B cell (primary cell): ENCODE measurements around the gene ARF6. TPM values are rescaled to one million over a fixed set of nuclear protein-coding genes. Genes with fewer than 3 reads are reported as not detected.

ENCODE experiments used
- ATAC-seq: fragments of 200-7000 bp; cut with Tn5 transposase; one replicate; pipeline ENCODE4 v1.10.0; 2021; ENCODE audit warnings: low read depth, mild to moderate bottlenecking, moderate number of reproducible peaks, moderate library complexity
- CTCF ChIA-PET: fragments of 350-600 bp; sonication (Branson Sonifier 250); formaldehyde crosslinking; loops from one replicate; lab custom pipeline; 2021; ENCODE audit warnings: antibody characterized with exemption, inconsistent platforms; lab: Charles Lee
- POLR2A ChIA-PET: fragments of 350-600 bp; sonication (Branson Sonifier 250); formaldehyde crosslinking; loops from one replicate; lab custom pipeline; 2021; ENCODE audit warnings: antibody characterized with exemption; lab: Charles Lee
- DNase-seq: peaks from one replicate; pipeline ENCODE4 v3.0.0; 2013
- H2AFZ ChIP-seq: 2 replicates; pipeline ENCODE4 v1.6.1; 2012; ENCODE audit warnings: mild to moderate bottlenecking, low read depth, low read length; ENCODE audit not compliant: insufficient read depth, poor library complexity, severe bottlenecking
- H3K27ac ChIP-seq, 2 donors: 1 replicate in 1 of 2; 2 replicates in 1 of 2; pipeline ENCODE4 v1.5.1; 2012 to 2013; ENCODE audit warnings: low read length in 2 of 2, mild to moderate bottlenecking in 2 of 2, moderate library complexity in 1 of 2
- H3K27me3 ChIP-seq, 4 experiments: fragments of 200-600 bp in 1 of 4; sonication (generic) in 1 of 4; replicated peaks in 1 of 4; 1 replicate in 2 of 4; 2 replicates in 2 of 4; pipeline versions ENCODE4 v1.6.1 to v1.7.0; 2013 to 2016; ENCODE audit warnings: low read length in 3 of 4, mild to moderate bottlenecking in 2 of 4, mixed read lengths in 1 of 4, moderate library complexity in 1 of 4; ENCODE audit not compliant: insufficient read depth in 4 of 4, control insufficient read depth in 3 of 4; ENCODE audit errors: control extremely low read depth in 1 of 4
- H3K36me3 ChIP-seq, 2 experiments: replicated peaks in 1 of 2; 1 replicate in 1 of 2; 2 replicates in 1 of 2; pipeline versions ENCODE4 v1.6.1 to v1.7.1; 2013; ENCODE audit warnings: low read length in 1 of 2; ENCODE audit not compliant: insufficient read depth in 2 of 2, control insufficient read depth in 1 of 2; ENCODE audit errors: control extremely low read depth in 1 of 2, extremely low read depth in 1 of 2
- H3K4me1 ChIP-seq, 2 donors: fragments of 200-600 bp in 1 of 2; sonication (generic) in 1 of 2; 1 replicate in 1 of 2; 2 replicates in 1 of 2; pipeline versions ENCODE4 v1.5.1 to v1.6.1; 2013 to 2017; ENCODE audit warnings: low read length in 2 of 2; ENCODE audit not compliant: control insufficient read depth in 2 of 2, insufficient read depth in 2 of 2
- H3K4me2 ChIP-seq: replicated peaks from 2 replicates; pipeline ENCODE3; 2012; ENCODE audit warnings: mild to moderate bottlenecking, low read depth, low read length; ENCODE audit not compliant: poor library complexity, severe bottlenecking
- H3K4me3 ChIP-seq, 5 experiments: fragments of 200-600 bp in 1 of 5; sonication (generic) in 1 of 5; 1 replicate in 3 of 5; 2 replicates in 2 of 5; pipeline versions ENCODE4 v1.5.1 to v1.7.0; 2011 to 2016; ENCODE audit warnings: low read length in 4 of 5, mild to moderate bottlenecking in 4 of 5, low read depth in 2 of 5, control low read depth in 1 of 5, moderate library complexity in 1 of 5; ENCODE audit not compliant: insufficient read depth in 1 of 5; ENCODE audit errors: control extremely low read depth in 1 of 5, extremely low read depth in 1 of 5
- H3K79me2 ChIP-seq: fragments of 200-600 bp; sonication (generic); one replicate; pipeline ENCODE4 v1.6.0; 2016; ENCODE audit warnings: low read length; ENCODE audit not compliant: control insufficient read depth, insufficient read depth
- H3K9ac ChIP-seq: fragments of 200-600 bp; sonication (generic); 2 replicates; pipeline ENCODE4 v1.6.1; 2017; ENCODE audit warnings: mild to moderate bottlenecking, low read length, moderate library complexity
- H3K9me3 ChIP-seq, 3 donors: one replicate each; pipeline versions ENCODE4 v1.6.1 to v1.7.1; 2013; ENCODE audit warnings: low read length in 2 of 3; ENCODE audit not compliant: control insufficient read depth in 2 of 3, insufficient read depth in 1 of 3; ENCODE audit errors: control extremely low read depth in 1 of 3
- H4K20me1 ChIP-seq: 2 replicates; pipeline ENCODE4 v1.6.0; 2012; ENCODE audit warnings: mild to moderate bottlenecking, low read length; ENCODE audit not compliant: insufficient read depth, control insufficient read depth, poor library complexity, severe bottlenecking
- H3K27ac Mint-ChIP-seq: one replicate; pipeline ENCODE4 v1.8.0; 2021; ENCODE audit warnings: mixed read lengths
- H3K27me3 Mint-ChIP-seq: one replicate; pipeline ENCODE4 v1.8.0; 2021; ENCODE audit warnings: mixed read lengths
- H3K4me1 Mint-ChIP-seq: one replicate; pipeline ENCODE4 v1.8.0; 2021; ENCODE audit warnings: mixed read lengths
- H3K4me3 Mint-ChIP-seq: one replicate; pipeline ENCODE4 v1.8.0; 2021; ENCODE audit warnings: mixed read lengths
- H3K9me3 Mint-ChIP-seq: one replicate; pipeline ENCODE4 v1.8.0; 2022; ENCODE audit warnings: mixed read lengths; ENCODE audit not compliant: insufficient read depth
- EZH2 ChIP-seq: IDR thresholded peaks from 2 replicates; pipeline ENCODE4 v1.6.1; 2012; ENCODE audit warnings: borderline replicate concordance, low read depth, mild to moderate bottlenecking, moderate library complexity, low read length; ENCODE audit not compliant: insufficient read depth, poor library complexity, severe bottlenecking
- WGBS: methylation state at CpG from one replicate; pipeline ENCODE4 v1.1.5; 2013; ENCODE audit warnings: missing lambda C conversion rate; ENCODE audit not compliant: insufficient coverage; 5-methylcytosine and 5-hydroxymethylcytosine counted together
- intact Hi-C: fragments of 100-400 bp; cut with micrococcal nuclease; formaldehyde crosslinking; loops from one replicate; pipeline ENCODE4 v1.10.0; 2022
- polyA plus RNA-seq: library from polyadenylated mRNA; depleted of rRNA; stranded (reverse); fragments of >200 nt; gene quantifications from 2 replicates; pipeline ENCODE4 v1.2.3, GENCODE V29; 2012
- total RNA-seq, 2 donors: library from RNA; stranded (reverse); fragments of 120-200 nt in 1 of 2; gene quantifications; 1 replicate in 1 of 2; 2 replicates in 1 of 2; pipeline versions ENCODE4 v1.2.3 to v1.2.4, GENCODE V29; 2013 to 2022
- TF ChIP-seq, protein P1 (sequence below): fragments of 200-600 bp; IDR thresholded peaks from one replicate; pipeline ENCODE4 v1.8.0; 2022; ENCODE audit warnings: antibody characterized with exemption, mild to moderate bottlenecking

ARF6 gene
- total and polyA plus RNA-seq, 2 donors (not counting 1 experiment from before 2014, with no cell fraction given), result 96.6 to 135 TPM

- Mint-ChIP-seq H3K27ac (no peak overlapping the region), H3K9me3 (peaks cover 5% of the 10 kb centered on the region), H3K4me1 (peaks cover 47% of the 10 kb centered on the region), H3K27me3 (no peaks in the 10 kb centered on the region), H3K4me3 (no peak overlapping the region)
- Histone ChIP-seq H2AFZ (no peak overlapping the region), H4K20me1 (no peaks in the 10 kb centered on the region), H3K4me3 (no peak overlapping the region), H3K27ac (no peak overlapping the region), H3K4me2 (no peak overlapping the region), H3K79me2 (no peaks in the 10 kb centered on the region), H3K4me1 (peaks cover 22 to 25% of the 10 kb centered on the region in 2 donors), H3K9me3 (peaks cover 0 to 7% (median 0%) of the 10 kb centered on the region in 3 donors), H3K9ac (no peak overlapping the region), H3K27me3 (no peaks in the 10 kb centered on the region), H3K36me3 (no peaks in the 10 kb centered on the region)
- 100% methylated on average over 1 of the region's 1 CpG for WGBS
- no peak for DNase-seq
- no peak for ATAC-seq
- ChIA-PET CTCF (no interaction called here), POLR2A (interaction anchor here (0.7 kb wide), 1 partner anchor 172 kb away, joined by 5 read pairs; no protein-coding TSS in a partner anchor)
- intact Hi-C loops, result no loop called here
- TF ChIP-seq, protein P1, sequence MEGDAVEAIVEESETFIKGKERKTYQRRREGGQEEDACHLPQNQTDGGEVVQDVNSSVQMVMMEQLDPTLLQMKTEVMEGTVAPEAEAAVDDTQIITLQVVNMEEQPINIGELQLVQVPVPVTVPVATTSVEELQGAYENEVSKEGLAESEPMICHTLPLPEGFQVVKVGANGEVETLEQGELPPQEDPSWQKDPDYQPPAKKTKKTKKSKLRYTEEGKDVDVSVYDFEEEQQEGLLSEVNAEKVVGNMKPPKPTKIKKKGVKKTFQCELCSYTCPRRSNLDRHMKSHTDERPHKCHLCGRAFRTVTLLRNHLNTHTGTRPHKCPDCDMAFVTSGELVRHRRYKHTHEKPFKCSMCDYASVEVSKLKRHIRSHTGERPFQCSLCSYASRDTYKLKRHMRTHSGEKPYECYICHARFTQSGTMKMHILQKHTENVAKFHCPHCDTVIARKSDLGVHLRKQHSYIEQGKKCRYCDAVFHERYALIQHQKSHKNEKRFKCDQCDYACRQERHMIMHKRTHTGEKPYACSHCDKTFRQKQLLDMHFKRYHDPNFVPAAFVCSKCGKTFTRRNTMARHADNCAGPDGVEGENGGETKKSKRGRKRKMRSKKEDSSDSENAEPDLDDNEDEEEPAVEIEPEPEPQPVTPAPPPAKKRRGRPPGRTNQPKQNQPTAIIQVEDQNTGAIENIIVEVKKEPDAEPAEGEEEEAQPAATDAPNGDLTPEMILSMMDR, result no peak
- no peak for TF ChIP-seq EZH2
These were observed 51.6 kb downstream of the ARF6 start for GRCh38 chr14:49944501-49944900.

DNA sequence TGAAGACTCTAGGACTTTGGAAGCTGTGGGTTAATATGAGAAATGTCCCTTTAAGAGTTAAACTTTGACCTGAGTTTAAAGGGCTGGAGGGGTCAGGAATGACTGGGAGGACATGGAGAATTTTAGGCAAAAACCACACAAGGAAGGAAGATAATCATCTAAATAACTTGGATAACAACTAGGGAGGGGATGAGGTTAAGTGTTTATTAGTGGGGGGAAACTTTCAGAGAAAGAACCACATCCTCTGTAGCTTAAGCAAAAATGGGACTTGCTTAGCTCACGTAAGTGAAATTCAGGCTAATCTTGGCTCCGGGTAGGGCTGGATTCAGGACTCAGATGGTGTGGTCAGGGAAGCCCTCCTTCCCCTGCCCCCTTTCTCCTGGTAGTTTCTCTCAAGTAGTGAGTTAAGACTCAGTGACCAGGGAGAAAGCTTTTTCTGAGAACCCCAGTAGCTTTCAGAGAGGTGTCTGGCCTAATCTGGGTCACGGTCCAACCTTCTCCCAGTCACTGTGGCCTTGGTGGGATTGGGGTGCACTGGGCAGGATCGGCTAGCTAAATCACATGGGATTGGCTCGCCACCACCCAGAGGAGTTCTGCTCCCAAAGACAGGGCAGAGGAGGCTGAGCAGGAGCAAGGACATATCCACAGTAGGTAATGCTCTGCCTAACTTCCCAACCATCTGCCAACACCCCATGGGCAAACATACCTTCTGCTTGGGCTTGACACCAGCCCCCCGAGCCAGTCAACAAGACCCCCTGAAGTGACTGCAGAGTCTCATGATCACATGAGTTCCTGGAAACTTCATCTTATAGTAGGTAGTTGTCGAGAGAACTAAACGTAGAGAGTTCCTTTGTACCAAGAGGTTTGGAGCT lies 52.8 kb downstream of the ARF6 start:
- H2AFZ ChIP-seq, result peak overlapping the region; percentile 49
- no peak for ATAC-seq
- H3K9ac ChIP-seq, result no peak overlapping the region
- TF ChIP-seq, protein P1, result no peak
- no peak for TF ChIP-seq EZH2
- H3K4me1 ChIP-seq, result peaks cover 19 to 20% of the 10 kb centered on the region in 2 donors
- H3K4me2 ChIP-seq, result no peak overlapping the region
- Mint-ChIP-seq H3K4me1 (peaks cover 42% of the 10 kb centered on the region), H3K27me3 (no peaks in the 10 kb centered on the region), H3K4me3 (no peak overlapping the region), H3K9me3 (peaks cover 5% of the 10 kb centered on the region), H3K27ac (peak overlapping the region; percentile 62)
- H3K9me3 ChIP-seq, result peaks cover 0 to 6% (median 0%) of the 10 kb centered on the region in 3 donors
- WGBS, result 91% methylated on average over 6 of the region's 8 CpGs
- no peaks in the 10 kb centered on the region for H3K79me2 ChIP-seq
- no peak overlapping the region for H3K4me3 ChIP-seq
- no peak overlapping the region for H3K27ac ChIP-seq
- intact Hi-C loops, result no loop called here
- H3K27me3 ChIP-seq, result no peaks in the 10 kb centered on the region
- ChIA-PET CTCF (interaction anchor here (0.6 to 1.6 kb wide), 3 partner anchors 13 to 158 kb away, joined by 3 to 5 read pairs (median 4); no protein-coding TSS in a partner anchor), POLR2A (interaction anchor here (0.6 to 1.5 kb wide), 4 partner anchors 15 to 70 kb away, joined by 3 to 13 read pairs (median 8); no protein-coding TSS in a partner anchor)
- no peak for DNase-seq
- H3K36me3 ChIP-seq, result no peaks in the 10 kb centered on the region
- H4K20me1 ChIP-seq, result no peaks in the 10 kb centered on the region
